ENCODE results near the gene SPAG9.

The SPAG9 gene

GRCh38 chr17:51161541-51161940 lies 40.9 kb upstream of the SPAG9 start:
- Histone ChIP-seq H3K4me1 (ENCODE audit: control insufficient read depth in 2 of 2, insufficient read depth in 1 of 2, low read depth in 1 of 2, low read length in 2 of 2) (peaks cover 3 to 5% of the 10 kb centered on the region in 2 donors), H3K18ac (ENCODE audit: low read length) (no peak overlapping the region), H3K4ac (ENCODE audit: low read length) (no peak overlapping the region), H3K27me3 (ENCODE audit: control insufficient read depth in 3 of 3, insufficient read depth in 3 of 3, low read depth in 1 of 3, low read length in 3 of 3) (no peaks in the 10 kb centered on the region), H3K79me1 (ENCODE audit: low read depth, low read length) (peaks cover 4% of the 10 kb centered on the region), H3K27ac (replicated peaks; ENCODE audit: low read length) (no peak overlapping the region), H2AFZ (ENCODE audit: low read length) (no peak overlapping the region), H3K23ac (ENCODE audit: low read depth, low read length, poor library complexity) (no peak overlapping the region), H3K36me3 (replicated peaks in 1 of 2; ENCODE audit: control insufficient read depth in 2 of 2, insufficient read depth in 2 of 2, low read length in 2 of 2) (peaks cover 35 to 71% of the 10 kb centered on the region in 2 donors), H2BK12ac (ENCODE audit: low read length) (no peak overlapping the region), H2AK5ac (ENCODE audit: low read depth, low read length) (no peak overlapping the region), H2BK120ac (ENCODE audit: low read depth, low read length) (no peak overlapping the region), H2BK5ac (ENCODE audit: low read length) (no peak overlapping the region), H4K8ac (ENCODE audit: low read depth, low read length) (no peak overlapping the region), H3K4me3 (ENCODE audit: low read length in 2 of 2) (no peak overlapping the region), H3K9me3 (replicated peaks in 1 of 2; ENCODE audit: control insufficient read depth in 2 of 2, insufficient read depth in 1 of 2, low read depth in 1 of 2, low read length in 2 of 2) (no peaks in the 10 kb centered on the region), H3K9ac (ENCODE audit: low read depth, low read length, poor library complexity) (no peak overlapping the region), H3K4me2 (ENCODE audit: insufficient read depth, low read length, poor library complexity, severe bottlenecking) (no peak overlapping the region), H3K14ac (ENCODE audit: low read length) (no peak overlapping the region), H2BK15ac (ENCODE audit: low read length) (no peak overlapping the region), H4K91ac (ENCODE audit: low read depth, low read length, poor library complexity) (no peak overlapping the region)
- no CpG with 5 or more reads among the region's 3 CpGs for WGBS, 2 donors (ENCODE audit: extremely low coverage in 2 of 2, insufficient read length in 2 of 2, insufficient replicate concordance in 1 of 2)
- DNase-seq (ENCODE audit: low spot score) = no peak

- Histone ChIP-seq H4K8ac (ENCODE audit: low read depth, low read length) (no peak overlapping the region), H2AFZ (ENCODE audit: low read length) (no peak overlapping the region), H3K9me3 (replicated peaks in 1 of 2; ENCODE audit: control insufficient read depth in 2 of 2, insufficient read depth in 1 of 2, low read depth in 1 of 2, low read length in 2 of 2) (no peaks in the 10 kb centered on the region), H3K36me3 (replicated peaks in 1 of 2; ENCODE audit: control insufficient read depth in 2 of 2, insufficient read depth in 2 of 2, low read length in 2 of 2) (peaks cover 39 to 86% of the 10 kb centered on the region in 2 donors), H3K4ac (ENCODE audit: low read length) (no peak overlapping the region), H3K4me2 (ENCODE audit: insufficient read depth, low read length, poor library complexity, severe bottlenecking) (no peak overlapping the region), H3K14ac (ENCODE audit: low read length) (no peak overlapping the region), H3K27ac (replicated peaks; ENCODE audit: low read length) (no peak overlapping the region), H2BK15ac (ENCODE audit: low read length) (no peak overlapping the region), H3K4me3 (ENCODE audit: low read length in 2 of 2) (no peak overlapping the region), H2BK12ac (ENCODE audit: low read length) (no peak overlapping the region), H3K27me3 (ENCODE audit: control insufficient read depth in 3 of 3, insufficient read depth in 3 of 3, low read depth in 1 of 3, low read length in 3 of 3) (no peaks in the 10 kb centered on the region), H3K9ac (ENCODE audit: low read depth, low read length, poor library complexity) (no peak overlapping the region), H3K4me1 (ENCODE audit: control insufficient read depth in 2 of 2, insufficient read depth in 1 of 2, low read depth in 1 of 2, low read length in 2 of 2) (no peaks in the 10 kb centered on the region), H4K91ac (ENCODE audit: low read depth, low read length, poor library complexity) (no peak overlapping the region), H2BK120ac (ENCODE audit: low read depth, low read length) (no peak overlapping the region), H3K79me1 (ENCODE audit: low read depth, low read length) (peaks cover 4% of the 10 kb centered on the region), H3K18ac (ENCODE audit: low read length) (no peak overlapping the region), H3K23ac (ENCODE audit: low read depth, low read length, poor library complexity) (no peak overlapping the region), H2AK5ac (ENCODE audit: low read depth, low read length) (no peak overlapping the region), H2BK5ac (ENCODE audit: low read length) (no peak overlapping the region)
- no CpG with 5 or more reads among the region's 3 CpGs for WGBS, 2 donors (ENCODE audit: extremely low coverage in 2 of 2, insufficient read length in 2 of 2, insufficient replicate concordance in 1 of 2)
- no peak for DNase-seq (ENCODE audit: low spot score)
Measured at GRCh38 chr17:51159604-51160003, 38.9 kb upstream of the SPAG9 start.

- Histone ChIP-seq H3K4me1 (ENCODE audit: control insufficient read depth in 2 of 2, insufficient read depth in 1 of 2, low read depth in 1 of 2, low read length in 2 of 2) (no peaks in the 10 kb centered on the region), H2BK120ac (ENCODE audit: low read depth, low read length) (no peak overlapping the region), H3K27ac (replicated peaks; ENCODE audit: low read length) (no peak overlapping the region), H4K8ac (ENCODE audit: low read depth, low read length) (no peak overlapping the region), H3K27me3 (ENCODE audit: control insufficient read depth in 3 of 3, insufficient read depth in 3 of 3, low read depth in 1 of 3, low read length in 3 of 3) (no peaks in the 10 kb centered on the region), H2AFZ (ENCODE audit: low read length) (no peak overlapping the region), H2BK5ac (ENCODE audit: low read length) (no peak overlapping the region), H3K36me3 (replicated peaks in 1 of 2; ENCODE audit: control insufficient read depth in 2 of 2, insufficient read depth in 2 of 2, low read length in 2 of 2) (peaks cover 22 to 54% of the 10 kb centered on the region in 2 donors), H3K14ac (ENCODE audit: low read length) (no peak overlapping the region), H4K91ac (ENCODE audit: low read depth, low read length, poor library complexity) (no peak overlapping the region), H3K18ac (ENCODE audit: low read length) (no peak overlapping the region), H2BK12ac (ENCODE audit: low read length) (no peak overlapping the region), H3K79me1 (ENCODE audit: low read depth, low read length) (peaks cover 8% of the 10 kb centered on the region), H3K4ac (ENCODE audit: low read length) (no peak overlapping the region), H3K9me3 (replicated peaks in 1 of 2; ENCODE audit: control insufficient read depth in 2 of 2, insufficient read depth in 1 of 2, low read depth in 1 of 2, low read length in 2 of 2) (no peaks in the 10 kb centered on the region), H2AK5ac (ENCODE audit: low read depth, low read length) (no peak overlapping the region), H3K9ac (ENCODE audit: low read depth, low read length, poor library complexity) (no peak overlapping the region), H3K4me3 (ENCODE audit: low read length in 2 of 2) (peak overlapping the region in 1 of 2 donors; percentile 90), H2BK15ac (ENCODE audit: low read length) (no peak overlapping the region), H3K23ac (ENCODE audit: low read depth, low read length, poor library complexity) (no peak overlapping the region), H3K4me2 (ENCODE audit: insufficient read depth, low read length, poor library complexity, severe bottlenecking) (no peak overlapping the region)
- DNase-seq (ENCODE audit: low spot score) = no peak
- no CpG with 5 or more reads among the region's 8 CpGs for WGBS, 2 donors (ENCODE audit: extremely low coverage in 2 of 2, insufficient read length in 2 of 2, insufficient replicate concordance in 1 of 2)
Measured at GRCh38 chr17:51155416-51155815, 34.7 kb upstream of the SPAG9 start.

- H2BK12ac ChIP-seq (ENCODE audit: low read length) = no peak overlapping the region
- H2BK15ac ChIP-seq (ENCODE audit: low read length) = no peak overlapping the region
- H4K91ac ChIP-seq (ENCODE audit: low read depth, low read length, poor library complexity) = no peak overlapping the region
- WGBS, 2 donors (ENCODE audit: extremely low coverage in 2 of 2, insufficient read length in 2 of 2, insufficient replicate concordance in 1 of 2) = no CpG with 5 or more reads among the region's 6 CpGs
- H3K9me3 ChIP-seq (replicated peaks in 1 of 2; ENCODE audit: control insufficient read depth in 2 of 2, insufficient read depth in 1 of 2, low read depth in 1 of 2, low read length in 2 of 2) = no peaks in the 10 kb centered on the region
- peak overlapping the region; percentile 90 to 96 for H3K4me3 ChIP-seq (ENCODE audit: low read length in 2 of 2)
- H2BK5ac ChIP-seq (ENCODE audit: low read length) = no peak overlapping the region
- H3K9ac ChIP-seq (ENCODE audit: low read depth, low read length, poor library complexity) = no peak overlapping the region
- peaks cover 8% of the 10 kb centered on the region for H3K79me1 ChIP-seq (ENCODE audit: low read depth, low read length)
- peaks cover 17 to 42% of the 10 kb centered on the region in 2 donors for H3K36me3 ChIP-seq (replicated peaks in 1 of 2; ENCODE audit: control insufficient read depth in 2 of 2, insufficient read depth in 2 of 2, low read length in 2 of 2)
- peak overlapping the region; percentile 88 for H2AFZ ChIP-seq (ENCODE audit: low read length)
- no peak overlapping the region for H3K27ac ChIP-seq (replicated peaks; ENCODE audit: low read length)
- no peak overlapping the region for H4K8ac ChIP-seq (ENCODE audit: low read depth, low read length)
- H3K18ac ChIP-seq (ENCODE audit: low read length) = no peak overlapping the region
- no peak overlapping the region for H2AK5ac ChIP-seq (ENCODE audit: low read depth, low read length)
- no peak overlapping the region for H2BK120ac ChIP-seq (ENCODE audit: low read depth, low read length)
- no peaks in the 10 kb centered on the region for H3K27me3 ChIP-seq (ENCODE audit: control insufficient read depth in 3 of 3, insufficient read depth in 3 of 3, low read depth in 1 of 3, low read length in 3 of 3)
- DNase-seq (ENCODE audit: low spot score) = no peak
- no peaks in the 10 kb centered on the region for H3K4me1 ChIP-seq (ENCODE audit: control insufficient read depth in 2 of 2, insufficient read depth in 1 of 2, low read depth in 1 of 2, low read length in 2 of 2)
- H3K14ac ChIP-seq (ENCODE audit: low read length) = no peak overlapping the region
- no peak overlapping the region for H3K23ac ChIP-seq (ENCODE audit: low read depth, low read length, poor library complexity)
- no peak overlapping the region for H3K4ac ChIP-seq (ENCODE audit: low read length)
- H3K4me2 ChIP-seq (ENCODE audit: insufficient read depth, low read length, poor library complexity, severe bottlenecking) = peak overlapping the region; percentile 69
Measured at GRCh38 chr17:51154176-51154575, 33.5 kb upstream of the SPAG9 start.
